GM12891 (cell line): ENCODE measurements around the gene RGS9.

Experiments used
- PAX5 ChIP-seq: IDR thresholded peaks from 2 replicates; pipeline ENCODE4 v1.6.1; 2011; ENCODE audit warnings: low read length, moderate library complexity, mild to moderate bottlenecking; ENCODE audit not compliant: insufficient read depth, severe bottlenecking
- POLR2A ChIP-seq: IDR thresholded peaks from 2 replicates; pipeline ENCODE4 v1.6.1; 2011; ENCODE audit warnings: low read depth, low read length, control low read depth
- POLR2AphosphoS5 ChIP-seq: IDR thresholded peaks from 2 replicates; pipeline ENCODE4 v1.6.1; 2011; ENCODE audit warnings: low read depth, low read length, control low read depth
- SPI1 ChIP-seq: IDR thresholded peaks from 2 replicates; pipeline ENCODE4 v1.6.1; 2011; ENCODE audit warnings: low read depth, low read length, control low read depth

DNA sequence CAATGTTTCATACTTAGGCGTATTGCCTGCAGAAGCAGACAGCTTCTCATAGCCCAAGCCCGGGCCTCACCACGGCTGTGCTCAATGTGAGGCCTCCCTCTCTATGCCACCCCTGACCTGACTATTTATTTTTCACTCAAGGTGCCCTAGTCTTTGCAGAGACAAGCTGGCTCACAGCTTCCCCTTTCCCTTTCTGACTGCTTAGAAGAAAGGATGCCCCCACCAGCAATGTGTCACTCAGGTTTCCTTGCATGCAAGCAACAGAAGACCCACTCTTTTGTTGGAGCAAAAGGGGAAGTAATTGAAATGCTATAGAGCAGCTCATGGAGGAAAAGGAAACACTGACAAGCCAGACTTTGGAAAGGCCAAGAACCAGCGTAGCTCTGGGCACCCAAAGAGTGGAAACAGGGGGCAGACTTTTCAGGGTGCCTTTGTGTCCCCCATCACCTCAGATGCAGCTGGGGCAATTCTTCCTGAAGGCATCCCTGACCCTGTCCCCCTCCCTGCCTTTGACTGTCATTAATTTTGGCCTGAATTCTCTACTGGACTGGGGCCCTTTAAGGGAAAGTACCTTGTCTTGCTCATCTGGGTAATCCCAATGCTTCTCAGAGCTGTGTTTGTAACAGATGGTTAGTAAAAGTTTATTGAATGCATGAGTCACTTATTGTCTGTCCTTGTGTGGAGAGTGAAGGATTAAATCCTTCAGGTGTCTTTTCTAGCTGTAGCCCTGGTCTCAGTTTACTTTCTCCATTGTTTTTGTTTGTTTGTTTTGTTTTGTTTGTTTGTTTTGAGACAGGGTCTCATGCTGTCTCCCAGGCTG is 17.8 kb downstream of the RGS9 start:
- TF ChIP-seq POLR2A (no peak), POLR2AphosphoS5 (no peak), SPI1 (no peak), PAX5 (no peak)
